Stimulated activated CD8-positive, alpha-beta memory T cell treated with anti-CD3 and anti-CD28 coated beads, Interleukin-2, amount 100 ng/mL, for 1 hour (primary cell): Measurements from ENCODE around the gene FBXO36.

Source experiments
- DNase-seq, 2 donors: peaks; one replicate each; pipeline ENCODE4 v3.0.0-alpha.2; 2020; ENCODE audit warnings: low read depth in 2 of 2

FBXO36 gene

GRCh38 chr2:229969921-229970320 lies 47.6 kb downstream of the FBXO36 start:
- DNase-seq: no peak

- DNase-seq: no peak
These were observed 48.1 kb downstream of the FBXO36 start for GRCh38 chr2:229970406-229970805.

- no peak for DNase-seq
These were observed 49.0 kb downstream of the FBXO36 start for GRCh38 chr2:229971298-229971790.

- no peak for DNase-seq
These were observed 52.0 kb downstream of the FBXO36 start for GRCh38 chr2:229974266-229974665.

- no peak for DNase-seq
These were observed 58.3 kb downstream of the FBXO36 start for GRCh38 chr2:229980431-229981184.

GRCh38 chr2:229993236-229993635 lies 70.9 kb downstream of the FBXO36 start:
- no peak for DNase-seq

GRCh38 chr2:229996320-229996719 lies 74.0 kb downstream of the FBXO36 start:
- no peak for DNase-seq

GRCh38 chr2:229997565-229997964 lies 75.3 kb downstream of the FBXO36 start:
- no peak for DNase-seq

GRCh38 chr2:230000118-230000841 lies 78.0 kb downstream of the FBXO36 start:
- no peak for DNase-seq

GRCh38 chr2:230007931-230008707 lies 85.8 kb downstream of the FBXO36 start:
- peak; percentile 54 to 63 for DNase-seq

GRCh38 chr2:230008708-230009066 lies 86.4 kb downstream of the FBXO36 start:
- DNase-seq: no peak

GRCh38 chr2:230010501-230010900 lies 88.2 kb downstream of the FBXO36 start:
- no peak for DNase-seq

- DNase-seq: no peak
These were observed 89.3 kb downstream of the FBXO36 start for GRCh38 chr2:230011617-230012016.

- no peak for DNase-seq
These were observed 90.1 kb downstream of the FBXO36 start for GRCh38 chr2:230012267-230012884.

- no peak for DNase-seq
These were observed 94.5 kb downstream of the FBXO36 start for GRCh38 chr2:230016844-230017243.

- DNase-seq: no peak
These were observed 95.8 kb downstream of the FBXO36 start for GRCh38 chr2:230018153-230018552.

- no peak for DNase-seq
These were observed 97.4 kb downstream of the FBXO36 start for GRCh38 chr2:230019742-230020141.

GRCh38 chr2:230023313-230023712 lies 101.0 kb downstream of the FBXO36 start:
- DNase-seq: no peak

- no peak for DNase-seq
These were observed 119.9 kb downstream of the FBXO36 start for GRCh38 chr2:230042195-230042594.

- no peak for DNase-seq
These were observed 120.7 kb downstream of the FBXO36 start for GRCh38 chr2:230043025-230043424.

GRCh38 chr2:230043461-230043860 lies 121.2 kb downstream of the FBXO36 start:
- DNase-seq: no peak

GRCh38 chr2:230046491-230046890 lies 124.2 kb downstream of the FBXO36 start:
- DNase-seq: no peak
